Measurements from ENCODE around the gene VAV1. TPM values are rescaled to one million over a fixed set of nuclear protein-coding genes. Genes with fewer than 3 reads are reported as not detected.

Gene VAV1
- total and polyA plus RNA-seq, 2 donors (not counting 3 experiments of a cell fraction or from before 2014, with no cell fraction given), result not detected

- ChIA-PET CTCF (interaction anchor here (1.1 kb wide), 1 partner anchor 93 kb away, joined by 3 read pairs; no protein-coding TSS in a partner anchor), POLR2A (interaction anchor here (0.7 kb wide), 1 partner anchor 148 kb away, joined by 5 read pairs; no protein-coding TSS in a partner anchor)
- no peak for DNase-seq (ENCODE audit: low read depth, low spot score)
- no peaks in the 10 kb centered on the region for H3K9me1 ChIP-seq (replicated peaks; ENCODE audit: control insufficient read depth, extremely low read depth, insufficient read depth, low read length)
- BruUV-seq (replicated peaks), result no TSS peak
- H4K20me1 ChIP-seq (replicated peaks; ENCODE audit: control insufficient read depth, extremely low read depth, insufficient read depth, low read length), result no peaks in the 10 kb centered on the region
- H3K4me3 ChIP-seq (replicated peaks in 1 of 3; ENCODE audit: insufficient read depth in 1 of 3, low read depth in 1 of 3, low read length in 3 of 3), result no peak overlapping the region
- no peaks in the 10 kb centered on the region for H3K79me2 ChIP-seq (ENCODE audit: control insufficient read depth, insufficient read depth, low read length)
- TF ChIP-seq EZH2 (IDR thresholded peaks at IDR 0.05; ENCODE audit: borderline replicate concordance, low read depth, low read length, severe bottlenecking) (no peak), GATA2 (IDR thresholded peaks at IDR 0.05; ENCODE audit: insufficient read depth, insufficient read length, low read depth, low read length) (no peak), POLR2AphosphoS5 (IDR thresholded peaks at IDR 0.05; ENCODE audit: insufficient read depth, low read depth, low read length) (no peak), FOS (IDR thresholded peaks at IDR 0.05; ENCODE audit: borderline replicate concordance, insufficient read depth, low read length) (no peak), POLR2A (IDR thresholded peaks at IDR 0.05; ENCODE audit: low read depth, low read length) (no peak), MYC (IDR thresholded peaks at IDR 0.05; ENCODE audit: low read depth, low read length) (no peak), JUN (IDR thresholded peaks at IDR 0.05; ENCODE audit: borderline replicate concordance, insufficient read depth, insufficient read length, low read depth) (no peak)
- TF ChIP-seq, protein P1, sequence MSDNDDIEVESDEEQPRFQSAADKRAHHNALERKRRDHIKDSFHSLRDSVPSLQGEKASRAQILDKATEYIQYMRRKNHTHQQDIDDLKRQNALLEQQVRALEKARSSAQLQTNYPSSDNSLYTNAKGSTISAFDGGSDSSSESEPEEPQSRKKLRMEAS (IDR thresholded peaks at IDR 0.05; ENCODE audit: insufficient read depth, insufficient read length), result no peak
- TF ChIP-seq, protein P2, sequence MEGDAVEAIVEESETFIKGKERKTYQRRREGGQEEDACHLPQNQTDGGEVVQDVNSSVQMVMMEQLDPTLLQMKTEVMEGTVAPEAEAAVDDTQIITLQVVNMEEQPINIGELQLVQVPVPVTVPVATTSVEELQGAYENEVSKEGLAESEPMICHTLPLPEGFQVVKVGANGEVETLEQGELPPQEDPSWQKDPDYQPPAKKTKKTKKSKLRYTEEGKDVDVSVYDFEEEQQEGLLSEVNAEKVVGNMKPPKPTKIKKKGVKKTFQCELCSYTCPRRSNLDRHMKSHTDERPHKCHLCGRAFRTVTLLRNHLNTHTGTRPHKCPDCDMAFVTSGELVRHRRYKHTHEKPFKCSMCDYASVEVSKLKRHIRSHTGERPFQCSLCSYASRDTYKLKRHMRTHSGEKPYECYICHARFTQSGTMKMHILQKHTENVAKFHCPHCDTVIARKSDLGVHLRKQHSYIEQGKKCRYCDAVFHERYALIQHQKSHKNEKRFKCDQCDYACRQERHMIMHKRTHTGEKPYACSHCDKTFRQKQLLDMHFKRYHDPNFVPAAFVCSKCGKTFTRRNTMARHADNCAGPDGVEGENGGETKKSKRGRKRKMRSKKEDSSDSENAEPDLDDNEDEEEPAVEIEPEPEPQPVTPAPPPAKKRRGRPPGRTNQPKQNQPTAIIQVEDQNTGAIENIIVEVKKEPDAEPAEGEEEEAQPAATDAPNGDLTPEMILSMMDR (IDR thresholded peaks at IDR 0.05; ENCODE audit: extremely low read depth in 1 of 2, insufficient read depth in 1 of 2, low read depth in 1 of 2, low read length in 2 of 2), result no peak
- no peak for FAIRE-seq
- no peak overlapping the region for H3K9ac ChIP-seq (replicated peaks; ENCODE audit: extremely low read depth, insufficient read depth, low read length)
- no peak overlapping the region for H2AFZ ChIP-seq (ENCODE audit: low read depth, low read length)
- H3K4me1 ChIP-seq (ENCODE audit: control insufficient read depth, extremely low read depth, insufficient read depth, low read length), result no peaks in the 10 kb centered on the region
- H3K27me3 ChIP-seq (ENCODE audit: control insufficient read depth in 2 of 2, insufficient read depth in 2 of 2, low read length in 2 of 2), result no peaks in the 10 kb centered on the region
- intact Hi-C loops (cut with micrococcal nuclease) (no loop called here), dilution Hi-C loops (cut with MboI; ENCODE audit: extremely low pct_ligation_motif_present, low sequenced_read_pairs) (no loop called here)
- no peaks in the 10 kb centered on the region for H3K9me3 ChIP-seq (replicated peaks; ENCODE audit: control insufficient read depth, insufficient read depth, low read length)
- H3K4me2 ChIP-seq (ENCODE audit: insufficient read depth, low read length), result no peak overlapping the region
- no peak overlapping the region for H3K27ac ChIP-seq (ENCODE audit: insufficient read depth, low read depth, low read length)
- H3K36me3 ChIP-seq (ENCODE audit: control insufficient read depth in 2 of 2, extremely low read depth in 1 of 2, insufficient read depth in 2 of 2, low read length in 2 of 2), result no peaks in the 10 kb centered on the region
Observed at GRCh38 chr19:6724631-6725492, 47.6 kb upstream of the VAV1 start.
